Right renal cortex interstitium (tissue), 3 donors: ENCODE measurements around the gene DYNC1I1. TPM values are rescaled to one million over a fixed set of nuclear protein-coding genes. Genes with fewer than 3 reads are reported as not detected.

ENCODE experiments used
- DNase-seq, 3 donors: peaks; one replicate each; pipeline ENCODE4 v3.0.0-alpha.2; 2013; ENCODE audit warnings: low read depth in 3 of 3, low spot score in 2 of 3
- polyA plus RNA-seq, 3 donors: library from polyadenylated mRNA; unstranded; fragments of 120-200 nt; gene quantifications; one replicate each; pipeline ENCODE4 v1.2.1, GENCODE V29; 2013; ENCODE audit not compliant: insufficient read length in 3 of 3

Gene DYNC1I1
- polyA plus RNA-seq, 3 donors, result 0.28 to 0.61 (median 0.51) TPM

GRCh38 chr7:96118449-96119001 is 346.2 kb downstream of the DYNC1I1 start:
- no peak for DNase-seq

GRCh38 chr7:96120445-96121225 is 348.3 kb downstream of the DYNC1I1 start:
- no peak for DNase-seq

GRCh38 chr7:96121752-96122151 is 349.4 kb downstream of the DYNC1I1 start:
- DNase-seq, result no peak

- no peak for DNase-seq
Measured at GRCh38 chr7:96122746-96123145, 350.4 kb downstream of the DYNC1I1 start.

GRCh38 chr7:96126382-96126781 is 354.0 kb downstream of the DYNC1I1 start:
- DNase-seq, result no peak

GRCh38 chr7:96127746-96128145 is 355.4 kb downstream of the DYNC1I1 start:
- no peak for DNase-seq

- DNase-seq, result no peak
Measured at GRCh38 chr7:96131525-96131924, 359.2 kb downstream of the DYNC1I1 start.

- DNase-seq, result no peak
Measured at GRCh38 chr7:96135241-96135640, 362.9 kb downstream of the DYNC1I1 start.

- no peak for DNase-seq
Measured at GRCh38 chr7:96136600-96137239, 364.4 kb downstream of the DYNC1I1 start.

- DNase-seq, result no peak
Measured at GRCh38 chr7:96143495-96144259, 371.3 kb downstream of the DYNC1I1 start.

- DNase-seq, result no peak
Measured at GRCh38 chr7:96144260-96144526, 371.8 kb downstream of the DYNC1I1 start.

Other genes starting within 250 kb of the DYNC1I1 start
- 10 to 100 TPM; 15.8 to 21.0 (median 17.0) TPM for gene PDK4, start 176.0 kb upstream of the DYNC1I1 start, polyA plus RNA-seq